HPDE6-E6E7 (cell line): ENCODE data around the gene COMP.

Experiments used
- DNase-seq: peaks from one replicate; pipeline ENCODE4 v3.0.0; 2011; ENCODE audit warnings: missing footprints; ENCODE audit errors: extremely low spot score

COMP gene

DNA sequence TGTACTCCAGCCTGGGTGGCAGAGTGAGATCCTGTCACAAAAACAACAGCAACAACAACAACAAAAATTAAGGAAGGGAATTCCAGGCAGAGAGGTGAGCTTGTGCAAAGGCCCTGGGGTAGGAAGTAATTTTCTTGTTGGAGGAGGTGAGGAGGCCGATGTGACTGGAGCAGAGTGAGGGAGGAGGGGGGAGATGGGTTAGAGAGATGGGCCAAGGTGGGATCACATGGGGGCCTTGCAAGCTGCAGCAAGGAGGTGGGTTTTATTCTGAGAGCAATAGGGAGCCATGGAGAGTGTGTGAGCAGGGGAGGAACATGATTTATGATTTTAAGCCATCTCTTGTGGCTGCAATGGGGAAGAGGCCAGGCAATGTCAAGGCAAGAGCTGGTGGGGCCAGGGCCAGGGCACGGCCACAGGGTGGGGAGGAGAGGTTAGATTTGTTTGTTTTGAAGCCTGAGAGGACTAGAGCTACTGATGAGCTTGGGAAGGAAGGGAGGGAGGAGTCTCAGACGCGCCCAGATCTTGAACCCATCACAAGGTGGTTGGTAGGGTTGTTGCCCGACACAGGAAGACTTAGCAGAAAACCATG is 12.5 kb upstream of the COMP start:
- DNase-seq: no peak

DNA sequence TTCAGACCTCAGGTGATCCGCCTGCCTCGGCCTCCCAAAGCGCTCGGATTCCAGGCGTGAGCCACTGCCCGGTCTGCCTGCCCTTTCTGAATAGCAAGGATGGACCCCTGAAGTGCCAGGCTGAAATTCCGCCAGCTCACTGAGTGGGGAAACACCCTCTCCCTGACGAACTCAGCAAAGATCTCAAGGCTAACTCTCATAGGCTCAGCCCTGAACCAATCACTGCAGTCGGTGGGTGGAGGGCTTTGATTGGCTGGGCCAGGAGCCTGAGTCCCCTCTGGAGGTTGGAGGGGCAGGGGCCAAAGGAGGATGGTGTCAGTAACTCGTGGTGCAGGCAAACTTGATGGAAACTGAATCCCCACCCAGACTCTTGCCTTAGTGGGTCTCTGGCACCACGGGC is 11.2 kb upstream of the COMP start:
- no peak for DNase-seq

DNA sequence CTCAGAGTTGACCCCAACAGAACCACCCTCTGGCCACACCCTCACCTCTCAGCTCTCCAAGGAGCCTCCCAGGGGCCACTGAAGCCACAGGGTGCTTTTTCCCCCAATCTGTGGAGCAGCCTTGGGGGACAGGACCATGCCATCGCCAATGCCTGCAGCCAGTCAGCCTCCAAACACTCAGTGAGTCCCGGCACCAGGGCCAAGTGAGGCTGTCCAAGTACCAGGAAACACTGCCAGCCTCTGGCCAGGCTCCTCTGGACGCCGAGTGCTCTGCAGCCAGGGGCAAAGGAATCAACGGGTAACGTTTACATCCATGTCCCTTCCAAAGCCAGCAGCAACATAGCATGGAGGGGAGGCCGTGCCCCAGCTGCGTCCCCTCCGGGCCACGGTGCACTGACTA is 9.5 kb upstream of the COMP start:
- no peak for DNase-seq

DNA sequence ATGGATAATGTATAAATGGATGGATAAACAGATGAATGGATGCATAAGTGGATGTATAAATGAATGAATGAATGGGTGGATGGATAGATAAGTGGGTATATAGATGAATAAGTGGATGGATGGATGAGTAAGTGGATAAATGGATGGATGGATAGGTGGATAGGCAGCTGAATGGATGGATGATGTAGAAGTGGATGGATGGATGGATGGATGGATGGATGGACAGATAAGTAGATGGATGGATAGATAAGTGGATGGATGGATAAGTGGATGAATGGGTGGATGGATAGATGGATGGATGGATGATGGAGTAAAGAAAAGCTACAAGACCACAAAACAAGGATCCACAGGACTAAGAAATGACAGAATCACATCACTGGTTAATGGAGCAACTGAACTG is 9.0 kb upstream of the COMP start:
- no peak for DNase-seq

DNA sequence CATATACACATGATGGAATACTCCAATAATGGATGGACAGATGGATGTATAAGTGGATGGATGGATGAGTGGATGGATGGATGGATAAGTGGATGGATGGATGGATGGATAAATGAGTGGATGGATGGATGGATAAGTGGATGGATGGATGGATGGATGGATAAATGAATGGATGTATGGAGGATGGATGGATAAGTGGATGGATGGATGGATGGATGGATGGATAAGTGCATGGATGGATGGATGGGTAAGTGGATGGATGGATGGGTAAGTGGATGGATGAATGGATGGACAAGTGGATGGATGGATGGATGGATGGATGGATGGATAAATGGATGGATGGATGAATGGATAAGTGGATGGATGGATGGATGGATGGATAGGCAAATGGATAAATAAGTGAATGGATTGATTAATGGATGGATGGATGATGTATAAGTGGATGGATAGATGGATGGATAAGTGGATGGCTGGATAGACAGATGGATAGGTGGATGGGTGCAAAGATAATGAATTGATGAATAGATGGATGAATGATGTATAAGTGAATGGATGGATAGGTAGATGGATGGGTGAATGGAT is 8.4 kb upstream of the COMP start:
- DNase-seq: no peak

DNA sequence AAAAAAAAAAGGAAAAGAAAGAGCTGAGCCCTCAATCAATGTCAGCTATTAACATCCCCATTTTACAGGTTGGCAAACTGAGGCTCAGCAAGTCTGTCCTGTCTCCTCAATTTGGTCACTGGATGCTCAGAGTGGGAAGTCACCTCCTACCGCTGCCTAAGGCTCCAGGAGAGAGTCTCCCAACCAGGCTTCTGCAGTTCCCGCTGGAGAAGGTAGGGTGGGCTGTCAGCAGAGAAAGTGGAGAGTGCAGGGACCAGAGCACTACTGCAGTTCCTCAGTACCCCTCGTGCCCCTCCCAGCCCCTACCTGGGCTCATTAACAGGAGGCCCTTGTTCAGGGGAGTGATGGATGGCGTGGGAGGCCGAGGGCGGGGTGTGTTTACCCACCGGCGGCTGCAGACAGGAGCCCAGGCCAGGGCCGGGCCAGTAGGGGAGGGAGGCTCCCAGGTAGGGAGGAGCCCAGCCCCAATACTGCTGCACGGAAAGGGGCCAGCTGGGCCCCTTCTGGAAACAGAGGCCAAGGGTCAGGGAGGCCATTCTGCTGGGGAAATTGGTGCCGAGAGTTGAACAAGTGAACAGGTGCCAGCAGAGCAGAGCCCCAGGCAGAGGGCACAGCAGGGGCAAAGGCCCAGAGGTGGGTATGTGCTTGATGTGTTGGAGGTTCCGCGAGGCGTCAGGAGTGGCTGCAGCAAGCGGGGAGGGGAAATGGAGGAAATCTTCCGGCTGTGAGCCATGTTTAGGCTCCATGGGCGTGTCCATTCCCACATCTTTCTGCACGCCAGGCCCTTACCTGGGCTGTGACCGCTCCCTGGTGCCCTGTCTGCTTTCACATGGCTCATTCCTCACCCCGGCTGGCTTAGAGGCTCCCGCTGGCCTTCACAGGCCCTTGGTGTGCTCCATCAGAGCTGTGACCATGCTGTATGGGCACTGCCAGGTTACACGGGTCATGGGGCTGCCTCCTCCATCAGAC is 7.6 kb upstream of the COMP start:
- no peak for DNase-seq

DNA sequence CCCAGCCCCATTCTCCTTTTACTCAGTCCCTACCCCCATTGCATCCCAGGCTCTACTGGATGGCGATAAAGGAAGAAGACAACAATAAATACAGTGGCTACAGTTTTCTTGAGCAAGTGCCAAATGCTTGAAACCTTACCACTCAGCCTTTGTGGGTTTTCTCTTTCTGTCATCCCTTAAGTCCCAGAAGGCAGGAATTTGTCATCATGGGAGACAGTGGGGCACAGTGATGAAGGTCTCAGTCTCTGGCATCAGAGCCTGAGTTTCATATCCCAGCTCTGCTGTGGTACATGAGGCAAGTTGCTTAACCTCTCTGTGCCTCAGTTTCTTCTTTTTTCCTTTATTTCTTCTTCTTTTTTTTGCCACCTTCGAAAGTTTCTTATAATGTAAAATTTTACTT is 5.1 kb upstream of the COMP start:
- no peak for DNase-seq

DNA sequence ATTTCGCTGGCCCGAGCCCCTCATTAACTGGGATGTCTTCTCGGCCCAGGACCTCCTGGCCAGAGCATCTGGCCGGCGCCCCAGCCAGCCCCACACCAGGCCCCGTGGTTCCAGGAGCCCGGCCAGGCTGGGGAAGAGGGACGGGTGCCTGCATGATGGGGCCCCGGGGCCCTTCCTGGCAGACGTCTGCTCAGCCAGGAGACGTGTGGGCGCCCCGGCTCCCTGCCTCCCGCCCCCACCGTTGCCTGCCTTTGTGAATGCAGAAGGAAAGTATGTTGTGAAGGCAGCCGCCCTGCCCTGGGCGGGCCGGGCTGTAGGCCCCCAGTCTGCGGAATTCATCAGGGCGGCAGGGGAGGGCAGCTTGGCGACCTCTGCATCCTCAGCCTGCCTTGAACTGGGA is 4.4 kb upstream of the COMP start:
- DNase-seq: no peak

DNA sequence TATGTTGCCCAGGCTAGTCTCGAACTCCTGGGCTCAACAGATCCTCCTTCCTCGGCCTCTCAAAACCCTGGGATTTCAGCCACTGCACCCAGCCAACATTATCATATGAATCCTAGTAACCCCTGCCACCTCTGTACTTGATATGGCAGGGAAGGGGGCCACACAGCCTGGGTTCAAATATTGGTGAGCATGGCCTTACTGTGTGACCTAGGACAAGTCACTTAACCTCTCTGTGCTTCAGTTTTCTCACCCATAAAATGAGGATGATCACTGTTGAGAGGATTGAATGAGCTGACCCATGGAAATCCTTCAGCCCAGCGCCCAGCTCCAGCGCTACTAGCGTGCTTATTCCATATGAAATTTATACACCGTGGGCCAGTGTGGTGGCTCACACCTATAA is 3.6 kb upstream of the COMP start:
- DNase-seq: no peak

DNA sequence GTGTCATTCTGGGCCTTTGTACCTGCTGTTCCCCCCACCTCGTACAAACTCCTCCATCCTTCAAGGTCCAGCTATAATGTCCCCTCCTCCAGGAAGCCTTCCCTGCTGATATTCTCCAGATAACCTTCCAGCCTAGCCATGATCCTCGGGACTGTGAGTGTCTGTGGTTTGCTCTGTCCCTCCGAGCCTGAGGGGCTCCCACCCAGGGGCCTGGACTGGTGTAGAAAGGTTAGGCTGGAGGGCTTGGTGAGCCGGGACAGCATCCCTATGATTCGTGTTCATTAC is 2.9 kb upstream of the COMP start:
- no peak for DNase-seq

DNA sequence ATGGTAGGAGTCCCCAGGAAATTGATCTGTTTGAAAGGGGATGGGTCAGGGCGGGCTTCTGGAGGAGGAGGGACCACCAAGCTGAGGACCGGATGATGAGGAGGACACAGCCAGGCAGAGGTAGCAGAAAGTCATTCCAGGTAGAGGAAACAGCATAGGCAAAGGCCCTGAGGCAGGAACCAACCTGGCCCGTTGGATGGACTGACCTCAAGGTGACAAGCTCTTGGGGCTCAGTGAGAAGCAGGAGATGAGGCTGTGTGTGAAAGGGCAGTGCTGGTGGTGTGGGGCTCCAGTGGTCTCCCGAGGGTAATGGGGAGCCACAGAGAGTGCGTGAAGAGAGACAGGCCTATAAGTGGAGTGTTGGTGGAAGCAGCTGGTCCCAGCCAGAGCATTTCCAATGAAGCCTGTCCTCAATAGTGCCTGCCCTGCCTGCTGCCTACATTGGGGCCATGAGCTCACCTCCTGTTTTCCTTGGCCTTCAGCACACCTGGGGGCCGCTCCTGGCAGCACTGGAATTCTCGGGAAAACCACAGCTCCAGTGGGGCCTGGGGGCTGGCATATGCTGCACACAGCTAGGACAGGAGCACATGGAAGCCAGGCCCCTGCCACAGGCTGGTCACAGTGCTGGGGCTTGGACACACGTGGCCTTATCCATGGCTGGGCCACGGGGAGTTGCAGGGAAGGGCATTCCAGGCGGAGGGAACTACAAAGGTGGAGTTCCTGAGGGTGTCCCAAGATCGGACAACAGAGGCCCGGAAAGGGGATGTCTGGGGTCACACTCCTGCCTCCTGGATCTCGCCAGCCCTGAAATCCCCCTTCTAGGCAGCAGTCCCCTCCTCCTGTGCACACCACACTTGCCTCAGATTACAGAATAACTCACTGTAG is 2.3 kb upstream of the COMP start:
- no peak for DNase-seq

DNA sequence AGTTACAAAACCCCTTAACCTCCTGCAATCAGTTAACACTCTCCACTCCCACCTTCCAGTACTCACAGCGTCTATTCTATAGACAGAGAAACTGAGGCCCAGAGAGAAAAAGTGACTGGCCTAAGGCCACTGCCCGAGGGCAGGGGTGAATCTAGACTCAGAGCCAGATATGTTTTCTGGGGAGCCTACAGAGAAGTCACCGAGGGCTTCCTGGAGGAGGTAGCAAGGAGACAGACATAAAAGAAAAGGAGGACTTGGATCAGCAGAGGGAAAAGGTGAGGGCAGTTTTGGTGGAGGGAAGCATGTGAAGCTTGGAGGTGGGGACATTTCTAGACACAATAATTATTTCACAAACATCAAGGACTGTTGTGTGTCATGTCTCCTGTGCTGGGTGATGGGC is 1.6 kb upstream of the COMP start:
- DNase-seq: no peak

DNA sequence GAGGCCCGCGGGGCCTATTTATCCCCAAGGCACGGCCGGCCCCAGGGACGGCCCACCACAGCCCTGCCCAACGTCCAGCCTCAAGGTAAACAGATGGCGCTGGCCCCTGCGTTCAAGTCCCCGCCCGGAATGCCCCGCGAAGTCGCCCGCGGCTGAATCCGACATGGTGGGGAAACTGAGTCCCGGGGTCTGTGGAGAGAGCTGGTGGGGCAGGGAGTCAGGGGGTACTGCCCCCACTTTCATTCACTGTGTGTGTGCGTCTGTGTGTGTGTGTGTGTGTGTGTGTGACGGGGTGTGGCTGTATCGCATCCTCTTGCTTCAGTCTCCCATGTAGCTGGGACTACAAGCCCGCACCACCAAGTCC is 192 bp upstream of the COMP start:
- no peak for DNase-seq

DNA sequence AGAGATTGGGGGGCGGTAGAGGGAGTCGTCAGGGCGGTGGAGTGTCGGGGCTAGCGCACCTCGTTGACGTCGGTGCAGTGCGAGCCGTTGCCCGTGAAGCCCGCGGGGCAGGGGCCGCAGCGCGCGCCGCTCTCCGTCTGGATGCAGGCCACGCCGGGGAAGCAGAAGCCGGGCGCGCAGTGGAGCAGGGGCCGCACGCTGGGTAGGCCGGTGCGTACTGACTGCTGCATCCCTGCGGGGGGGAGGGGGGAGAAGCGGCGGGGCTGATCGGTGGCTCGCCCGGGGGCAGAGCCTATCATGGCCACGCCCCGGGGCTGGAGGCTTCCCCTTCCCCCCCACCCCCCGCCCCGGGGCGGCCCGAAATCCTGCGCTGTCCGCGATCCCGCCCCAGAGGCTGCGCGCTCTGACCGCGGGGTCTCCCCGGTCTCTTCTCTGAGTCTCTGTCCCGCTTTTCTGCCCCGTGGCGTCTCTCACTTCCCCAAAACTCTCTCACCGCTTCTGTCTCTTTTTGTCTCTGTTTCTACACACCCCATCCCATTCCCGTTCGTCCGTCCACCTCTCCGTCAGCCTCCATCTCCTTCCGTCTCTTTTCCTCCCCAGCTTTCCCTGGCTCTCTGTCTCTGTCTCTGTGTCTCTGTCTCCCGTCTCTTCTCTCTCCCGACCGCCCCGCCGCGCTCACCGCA is 1.1 kb downstream of the COMP start:
- DNase-seq: no peak

DNA sequence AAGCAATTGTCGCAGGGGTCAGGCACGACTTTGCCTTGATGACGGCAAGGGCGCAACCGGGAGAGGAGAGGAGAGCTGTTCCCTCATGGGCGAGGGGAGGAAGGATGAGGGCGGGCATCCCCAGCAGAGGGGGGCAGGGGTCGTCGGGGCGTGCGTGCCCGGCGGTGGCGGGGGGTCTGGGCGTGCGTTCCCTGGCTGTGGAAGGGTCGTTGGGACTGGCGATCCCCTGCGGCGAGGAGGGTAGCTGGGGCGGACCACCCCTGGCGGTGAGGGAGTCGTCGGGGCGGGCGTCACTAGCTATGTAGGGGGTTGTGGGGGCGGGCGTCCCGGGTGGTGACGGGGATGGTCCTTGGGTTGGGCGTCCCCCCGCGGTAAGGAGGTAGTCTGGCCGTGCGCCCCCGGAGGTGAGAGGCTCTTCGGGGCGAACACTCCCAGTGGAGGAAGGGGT is 1.7 kb downstream of the COMP start:
- DNase-seq: no peak

DNA sequence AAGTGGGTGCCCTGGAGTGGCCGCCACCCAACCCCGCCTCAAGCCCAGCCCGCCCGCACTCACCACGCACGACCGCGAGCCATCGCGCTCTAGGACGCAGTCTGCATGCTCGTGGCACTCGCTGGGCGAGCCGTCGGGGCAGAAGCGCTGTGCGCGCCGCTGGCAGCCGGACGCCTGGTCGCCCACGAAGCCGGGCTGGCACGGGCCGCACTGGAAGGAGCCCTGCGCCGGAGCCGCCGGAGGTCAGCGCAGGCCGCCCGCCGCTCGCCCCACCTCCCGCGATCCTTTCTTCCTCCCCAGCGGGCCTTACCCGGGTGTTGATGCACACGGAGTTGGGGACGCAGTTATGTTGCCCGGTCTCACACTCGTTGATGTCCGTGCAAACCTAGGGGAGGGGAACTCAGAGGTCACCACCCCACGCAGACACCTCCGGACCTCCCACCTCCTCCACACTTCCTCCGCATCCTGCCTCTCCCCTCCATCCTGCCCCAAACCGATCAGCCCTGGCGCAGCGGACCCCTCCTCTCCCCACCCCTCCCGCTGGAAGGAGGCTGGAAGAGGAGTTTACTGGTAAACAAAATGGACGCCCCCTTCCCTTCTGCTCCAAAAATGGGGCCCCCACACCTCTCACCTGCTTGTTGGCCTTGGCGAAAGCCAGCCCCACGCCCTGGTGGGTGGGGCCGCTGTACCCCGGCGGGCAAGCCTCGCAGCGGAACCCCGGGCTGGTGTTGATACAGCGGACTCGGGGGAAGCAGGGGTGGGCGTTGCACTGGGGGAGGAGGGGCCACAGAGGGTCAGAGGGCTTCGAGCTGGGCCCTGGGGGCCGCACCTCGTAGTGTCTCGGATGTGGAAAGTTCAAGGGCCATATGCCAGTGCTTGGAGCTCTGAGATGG is 2.3 kb downstream of the COMP start:
- no peak for DNase-seq

DNA sequence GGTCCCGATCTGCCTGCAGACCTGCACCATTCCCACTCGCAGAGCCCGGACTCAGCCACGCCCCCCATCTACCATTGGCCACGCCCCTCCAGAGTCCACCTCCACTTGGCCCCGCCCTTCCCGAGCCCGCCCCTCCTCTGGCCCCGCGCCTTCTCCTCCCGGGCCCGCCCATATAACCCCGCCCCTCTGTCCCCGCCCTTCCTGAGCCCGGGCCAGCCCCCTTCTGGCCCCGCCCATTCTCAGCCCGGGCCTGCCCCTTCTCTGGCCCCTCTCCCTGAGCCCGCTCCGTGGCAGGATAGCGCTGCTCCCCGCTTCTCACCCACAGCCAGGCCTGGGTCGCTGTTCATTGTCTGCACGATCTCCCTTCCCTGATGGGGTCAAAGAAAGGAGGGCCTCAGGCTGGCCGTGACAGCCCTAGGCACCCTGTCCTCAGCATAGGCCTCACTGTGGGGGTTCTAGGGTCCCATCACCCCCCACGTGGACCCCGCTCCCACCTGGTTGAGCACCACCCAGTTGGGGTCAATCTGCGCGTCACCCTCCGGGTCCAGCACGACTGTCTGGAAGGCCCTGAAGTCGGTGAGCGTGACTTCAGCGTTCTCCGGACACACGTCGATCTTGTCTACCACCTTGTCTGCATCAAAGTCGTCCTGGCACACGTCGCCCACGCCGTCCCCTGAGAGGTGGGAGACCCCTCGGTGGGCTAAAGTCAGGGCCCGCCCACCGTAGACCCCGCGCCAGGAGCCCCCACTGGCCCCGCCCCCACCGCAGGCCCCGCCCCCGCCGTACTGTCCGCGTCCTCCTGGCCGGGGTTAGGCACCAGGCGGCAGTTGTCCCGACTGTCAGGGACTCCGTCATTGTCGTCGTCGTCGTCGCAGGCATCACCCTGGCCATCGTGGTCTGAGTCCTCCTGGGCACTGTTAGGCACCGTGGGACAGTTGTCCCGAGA is 5.7 kb downstream of the COMP start:
- no peak for DNase-seq

DNA sequence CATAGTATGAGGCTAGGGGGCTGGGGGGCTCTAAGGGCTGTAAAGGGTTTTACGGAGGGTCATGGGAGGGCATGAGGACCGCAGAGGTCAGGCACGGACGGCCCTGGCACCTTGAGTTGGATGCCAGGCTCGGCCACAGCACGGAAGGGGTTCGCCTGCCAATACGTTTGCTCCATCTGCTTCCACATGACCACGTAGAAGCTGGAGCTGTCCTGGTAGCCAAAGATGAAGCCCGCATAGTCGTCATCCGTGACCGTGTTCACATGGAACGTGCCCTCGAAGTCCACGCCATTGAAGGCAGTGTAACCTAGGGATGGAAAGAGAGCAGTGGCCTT is 6.4 kb downstream of the COMP start:
- no peak for DNase-seq

DNA sequence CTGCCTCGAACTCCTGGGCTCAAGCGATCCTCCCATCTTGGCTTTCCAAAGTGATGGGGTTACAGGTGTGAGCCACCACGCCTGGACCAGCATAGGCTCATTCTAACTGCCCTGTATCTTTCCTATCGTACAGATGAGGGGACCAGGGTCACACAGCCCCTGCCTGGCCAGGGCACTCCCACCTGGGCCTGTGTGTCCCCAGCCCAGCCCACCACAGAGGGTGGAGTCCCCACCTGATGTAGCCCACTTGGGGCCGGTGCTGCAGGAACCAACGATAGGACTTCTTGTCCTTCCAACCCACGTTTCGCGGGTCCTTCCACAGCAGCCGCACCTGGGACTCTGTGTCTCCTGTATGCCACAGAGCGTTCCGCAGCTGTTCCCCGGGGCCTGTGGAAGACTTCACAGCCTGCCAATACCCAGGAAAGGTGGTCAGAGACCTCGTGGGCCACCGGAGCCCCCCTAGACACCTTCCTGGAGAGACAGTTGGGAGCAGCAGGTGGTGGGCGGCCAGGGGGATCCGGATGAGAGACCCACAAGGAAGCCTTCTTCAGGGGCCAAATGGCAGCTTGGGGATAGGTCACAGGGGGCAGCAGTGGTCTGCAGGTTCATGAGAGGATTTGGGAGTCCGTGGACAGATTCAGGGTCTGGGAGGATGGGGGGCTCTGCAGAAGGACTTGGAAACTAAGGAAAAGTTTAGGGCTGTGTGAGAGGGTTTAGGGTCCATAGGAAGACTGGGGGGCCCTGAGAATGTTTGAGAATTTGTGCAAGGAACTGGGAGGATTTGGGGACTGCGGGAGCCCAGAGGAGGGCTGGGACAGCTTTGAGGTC is 6.9 kb downstream of the COMP start:
- no peak for DNase-seq
